ENCODE results near the gene AFF1. TPM values are rescaled to one million over a fixed set of nuclear protein-coding genes. Genes with fewer than 3 reads are reported as not detected.

The AFF1 gene
- polyA plus RNA-seq, 1 donor (not counting 4 experiments of a cell fraction or from before 2014, with no cell fraction given), result 14.4 TPM

DNA sequence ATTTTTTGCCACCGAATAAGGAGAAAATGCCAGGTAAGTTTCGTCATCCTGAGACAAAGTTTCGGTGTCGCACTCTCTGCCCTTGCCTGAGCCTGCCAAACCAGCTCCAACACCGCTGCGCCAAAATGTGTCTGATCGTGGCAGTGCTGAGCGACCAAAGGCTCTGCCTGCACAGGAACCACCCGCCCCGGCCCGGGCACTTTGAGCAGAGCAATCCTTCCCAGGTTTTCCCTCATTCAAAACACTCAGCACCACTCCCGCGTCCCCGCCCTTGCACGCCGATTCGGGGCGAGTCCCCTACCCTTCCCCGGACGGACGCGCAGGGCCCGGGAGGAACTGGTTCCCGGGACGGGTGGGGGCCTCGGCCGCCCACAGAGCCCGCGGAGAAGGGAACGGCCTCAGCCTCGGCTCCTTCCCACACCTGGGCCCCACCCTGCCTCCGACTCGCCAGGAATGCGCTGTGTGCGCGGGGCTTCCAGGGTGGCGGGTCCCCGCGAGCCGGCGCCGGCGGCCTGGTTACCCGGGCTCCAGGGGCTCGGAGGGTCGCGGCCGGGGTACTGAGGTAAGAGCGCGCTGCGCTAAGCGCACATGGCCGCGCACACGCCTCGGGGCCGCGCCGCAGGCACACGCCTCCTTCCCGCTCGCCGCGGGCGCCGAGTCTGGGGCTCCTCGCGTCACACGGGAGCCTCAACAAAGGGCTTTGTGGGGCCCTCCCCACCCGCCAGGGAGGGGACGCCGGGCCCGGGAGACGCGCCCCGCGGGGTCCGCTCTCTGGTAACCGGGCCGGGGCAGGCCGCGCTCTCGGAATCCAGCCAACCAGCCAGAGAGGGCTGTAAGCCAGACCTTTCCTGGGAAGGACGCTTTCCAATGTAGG is 42.8 kb upstream of the AFF1 start, which contains the start of gene C4orf36:
C4orf36 (minus strand) TSS at position 661 of the 874 bp plus-strand sequence. CDS start 902 bp downstream, outside the sequence.
- peak within 1 kb of the TSS; percentile 76 for H2AFZ ChIP-seq (ENCODE audit: control insufficient read depth, low read length)
- DNase-seq (ENCODE audit: low read depth, low spot score) (peak; percentile 66), FAIRE-seq (peak; percentile 74)
- H3K4me3 ChIP-seq (ENCODE audit: control insufficient read depth in 2 of 3, extremely low read depth in 1 of 3, insufficient read depth in 2 of 3, low read depth in 1 of 3, low read length in 3 of 3), result peak within 1 kb of the TSS; percentile 54 to 80 (median 61)
- peak within 1 kb of the TSS; percentile 95 for H3K9ac ChIP-seq (ENCODE audit: control insufficient read depth, extremely low read depth, insufficient read depth, low read length)
- H3K27ac ChIP-seq (ENCODE audit: control insufficient read depth, insufficient read depth, low read length), result peak within 1 kb of the TSS; percentile 92
- TF ChIP-seq, protein P1, sequence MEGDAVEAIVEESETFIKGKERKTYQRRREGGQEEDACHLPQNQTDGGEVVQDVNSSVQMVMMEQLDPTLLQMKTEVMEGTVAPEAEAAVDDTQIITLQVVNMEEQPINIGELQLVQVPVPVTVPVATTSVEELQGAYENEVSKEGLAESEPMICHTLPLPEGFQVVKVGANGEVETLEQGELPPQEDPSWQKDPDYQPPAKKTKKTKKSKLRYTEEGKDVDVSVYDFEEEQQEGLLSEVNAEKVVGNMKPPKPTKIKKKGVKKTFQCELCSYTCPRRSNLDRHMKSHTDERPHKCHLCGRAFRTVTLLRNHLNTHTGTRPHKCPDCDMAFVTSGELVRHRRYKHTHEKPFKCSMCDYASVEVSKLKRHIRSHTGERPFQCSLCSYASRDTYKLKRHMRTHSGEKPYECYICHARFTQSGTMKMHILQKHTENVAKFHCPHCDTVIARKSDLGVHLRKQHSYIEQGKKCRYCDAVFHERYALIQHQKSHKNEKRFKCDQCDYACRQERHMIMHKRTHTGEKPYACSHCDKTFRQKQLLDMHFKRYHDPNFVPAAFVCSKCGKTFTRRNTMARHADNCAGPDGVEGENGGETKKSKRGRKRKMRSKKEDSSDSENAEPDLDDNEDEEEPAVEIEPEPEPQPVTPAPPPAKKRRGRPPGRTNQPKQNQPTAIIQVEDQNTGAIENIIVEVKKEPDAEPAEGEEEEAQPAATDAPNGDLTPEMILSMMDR (optimal IDR thresholded peaks at IDR 0.05 in 1 of 3, IDR thresholded peaks at IDR 0.05 in 1 of 3, conservative IDR thresholded peaks at IDR 0.05 in 1 of 3; ENCODE audit: extremely low read depth in 1 of 3, insufficient read depth in 2 of 3, low read length in 3 of 3), result peak in 2 of 3 experiments; percentile 20 to 29
- TF ChIP-seq EZH2 (IDR thresholded peaks at IDR 0.05; ENCODE audit: low read length), result no peak
- H4K20me1 ChIP-seq (ENCODE audit: control insufficient read depth, extremely low read depth, insufficient read depth, low read length), result no peaks in the 10 kb centered on the region
- H3K9me1 ChIP-seq (ENCODE audit: control insufficient read depth, extremely low read depth, insufficient read depth, low read length), result no peaks in the 10 kb centered on the region
- peaks cover 37% of the 10 kb centered on the region for H3K4me1 ChIP-seq (ENCODE audit: control insufficient read depth, extremely low read depth, insufficient read depth, low read length)
- H3K79me2 ChIP-seq (ENCODE audit: control insufficient read depth, insufficient read depth, low read length), result peaks cover 5% of the 10 kb centered on the region
- H3K4me2 ChIP-seq (ENCODE audit: control insufficient read depth, extremely low read depth, insufficient read depth, low read depth, low read length), result peak within 1 kb of the TSS; percentile 93
- dilution Hi-C loops (cut with MboI; ENCODE audit: extremely low pct_ligation_motif_present, low sequenced_read_pairs), result no loop called here
- H3K9me3 ChIP-seq (ENCODE audit: control insufficient read depth, low read depth, low read length), result no peaks in the 10 kb centered on the region
- H3K27me3 ChIP-seq (ENCODE audit: control insufficient read depth, extremely low read depth, insufficient read depth, low read length), result no peaks in the 10 kb centered on the region
- peaks cover 2 to 4% of the 10 kb centered on the region in 2 experiments for H3K36me3 ChIP-seq (ENCODE audit: control insufficient read depth in 2 of 2, extremely low read depth in 1 of 2, insufficient read depth in 2 of 2, low read length in 2 of 2)

DNA sequence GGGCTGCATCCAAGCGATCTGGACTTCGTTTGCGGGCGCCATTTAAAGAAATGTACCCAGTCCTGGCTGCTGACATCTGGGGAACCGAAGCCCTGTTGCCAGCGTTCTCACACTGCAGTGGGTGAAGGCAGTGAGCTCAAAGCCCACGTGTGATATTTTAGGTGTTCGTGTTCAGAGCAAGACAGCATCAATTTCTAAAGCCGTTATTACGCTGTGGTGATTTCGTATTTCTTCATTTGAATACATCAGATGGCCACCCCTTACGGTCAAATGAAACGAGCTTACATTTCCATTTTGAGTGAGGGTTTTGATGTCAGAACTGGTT is 42.2 kb upstream of the AFF1 start:
- no peaks in the 10 kb centered on the region for H3K9me3 ChIP-seq (ENCODE audit: control insufficient read depth, low read depth, low read length)
- peak overlapping the region; percentile 54 to 80 (median 61) for H3K4me3 ChIP-seq (ENCODE audit: control insufficient read depth in 2 of 3, extremely low read depth in 1 of 3, insufficient read depth in 2 of 3, low read depth in 1 of 3, low read length in 3 of 3)
- FAIRE-seq, result peak; percentile 78

More for the DNA sequence above, 42.2 kb upstream of the AFF1 start:
- Histone ChIP-seq H3K27ac (ENCODE audit: control insufficient read depth, insufficient read depth, low read length) (peak overlapping the region; percentile 92), H3K9ac (ENCODE audit: control insufficient read depth, extremely low read depth, insufficient read depth, low read length) (peak overlapping the region; percentile 95), H4K20me1 (ENCODE audit: control insufficient read depth, extremely low read depth, insufficient read depth, low read length) (no peaks in the 10 kb centered on the region), H3K36me3 (ENCODE audit: control insufficient read depth in 2 of 2, extremely low read depth in 1 of 2, insufficient read depth in 2 of 2, low read length in 2 of 2) (peaks cover under 1 to 4% of the 10 kb centered on the region in 2 experiments), H3K4me2 (ENCODE audit: control insufficient read depth, extremely low read depth, insufficient read depth, low read depth, low read length) (peak overlapping the region; percentile 93), H3K9me1 (ENCODE audit: control insufficient read depth, extremely low read depth, insufficient read depth, low read length) (no peaks in the 10 kb centered on the region), H3K27me3 (ENCODE audit: control insufficient read depth, extremely low read depth, insufficient read depth, low read length) (no peaks in the 10 kb centered on the region), H3K79me2 (ENCODE audit: control insufficient read depth, insufficient read depth, low read length) (peaks cover 5% of the 10 kb centered on the region), H3K4me1 (ENCODE audit: control insufficient read depth, extremely low read depth, insufficient read depth, low read length) (peaks cover 37% of the 10 kb centered on the region), H2AFZ (ENCODE audit: control insufficient read depth, low read length) (peak overlapping the region; percentile 76)
- no peak for DNase-seq (ENCODE audit: low read depth, low spot score)
- TF ChIP-seq, protein P1 (optimal IDR thresholded peaks at IDR 0.05 in 1 of 3, IDR thresholded peaks at IDR 0.05 in 1 of 3, conservative IDR thresholded peaks at IDR 0.05 in 1 of 3; ENCODE audit: extremely low read depth in 1 of 3, insufficient read depth in 2 of 3, low read length in 3 of 3), result no peak
- no peak for TF ChIP-seq EZH2 (IDR thresholded peaks at IDR 0.05; ENCODE audit: low read length)
- dilution Hi-C loops (cut with MboI; ENCODE audit: extremely low pct_ligation_motif_present, low sequenced_read_pairs), result no loop called here

All from keratinocyte (primary cell).